Measurements from ENCODE around the gene ENOPH1. TPM values are rescaled to one million over a fixed set of nuclear protein-coding genes. Genes with fewer than 3 reads are reported as not detected.

The ENOPH1 gene
- total RNA-seq, 1 donor = 36.7 TPM

- DNase-seq (ENCODE audit: low read depth) = no peak
- TF ChIP-seq, protein P1, sequence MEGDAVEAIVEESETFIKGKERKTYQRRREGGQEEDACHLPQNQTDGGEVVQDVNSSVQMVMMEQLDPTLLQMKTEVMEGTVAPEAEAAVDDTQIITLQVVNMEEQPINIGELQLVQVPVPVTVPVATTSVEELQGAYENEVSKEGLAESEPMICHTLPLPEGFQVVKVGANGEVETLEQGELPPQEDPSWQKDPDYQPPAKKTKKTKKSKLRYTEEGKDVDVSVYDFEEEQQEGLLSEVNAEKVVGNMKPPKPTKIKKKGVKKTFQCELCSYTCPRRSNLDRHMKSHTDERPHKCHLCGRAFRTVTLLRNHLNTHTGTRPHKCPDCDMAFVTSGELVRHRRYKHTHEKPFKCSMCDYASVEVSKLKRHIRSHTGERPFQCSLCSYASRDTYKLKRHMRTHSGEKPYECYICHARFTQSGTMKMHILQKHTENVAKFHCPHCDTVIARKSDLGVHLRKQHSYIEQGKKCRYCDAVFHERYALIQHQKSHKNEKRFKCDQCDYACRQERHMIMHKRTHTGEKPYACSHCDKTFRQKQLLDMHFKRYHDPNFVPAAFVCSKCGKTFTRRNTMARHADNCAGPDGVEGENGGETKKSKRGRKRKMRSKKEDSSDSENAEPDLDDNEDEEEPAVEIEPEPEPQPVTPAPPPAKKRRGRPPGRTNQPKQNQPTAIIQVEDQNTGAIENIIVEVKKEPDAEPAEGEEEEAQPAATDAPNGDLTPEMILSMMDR (IDR thresholded peaks at IDR 0.05; ENCODE audit: insufficient read depth, low read depth, low read length) = no peak
- no peak overlapping the region for H3K4me3 ChIP-seq (ENCODE audit: low read depth, low read length)
Measured at GRCh38 chr4:82491251-82491960, 61.0 kb downstream of the ENOPH1 start.

DNA sequence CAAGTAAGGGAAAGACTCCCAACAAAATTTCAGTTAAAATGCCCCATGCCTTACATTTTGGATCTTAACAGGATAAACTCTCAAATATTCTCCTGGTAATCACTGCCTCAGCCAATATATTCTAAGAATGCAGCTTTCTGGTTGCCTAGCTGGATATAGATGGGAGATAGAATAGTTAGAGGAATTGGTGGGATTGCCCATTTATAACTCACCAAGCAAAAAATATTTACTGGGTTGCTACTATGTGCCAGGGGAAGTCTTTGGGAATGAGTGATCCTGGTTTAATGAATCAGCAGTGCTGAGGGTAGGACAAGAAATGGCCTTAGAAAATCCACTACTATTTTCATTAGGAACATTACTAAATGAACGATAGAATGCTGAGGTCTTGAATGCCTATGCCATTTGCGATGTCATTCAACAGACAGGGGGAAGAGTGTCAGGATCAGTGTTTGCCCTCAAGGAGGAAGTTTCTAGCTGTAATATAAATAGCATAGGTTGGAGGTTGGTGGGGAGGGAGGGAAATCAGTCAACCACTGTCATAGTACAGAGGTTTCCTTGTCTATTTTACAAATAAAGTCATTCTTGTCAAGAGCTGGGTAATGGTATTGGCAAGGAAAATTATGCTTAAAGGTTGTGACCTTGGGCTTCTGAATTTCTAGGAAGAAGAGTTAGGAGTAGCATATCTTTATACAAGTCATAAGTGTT lies 63.5 kb downstream of the ENOPH1 start:
- DNase-seq (ENCODE audit: low read depth) = no peak

DNA sequence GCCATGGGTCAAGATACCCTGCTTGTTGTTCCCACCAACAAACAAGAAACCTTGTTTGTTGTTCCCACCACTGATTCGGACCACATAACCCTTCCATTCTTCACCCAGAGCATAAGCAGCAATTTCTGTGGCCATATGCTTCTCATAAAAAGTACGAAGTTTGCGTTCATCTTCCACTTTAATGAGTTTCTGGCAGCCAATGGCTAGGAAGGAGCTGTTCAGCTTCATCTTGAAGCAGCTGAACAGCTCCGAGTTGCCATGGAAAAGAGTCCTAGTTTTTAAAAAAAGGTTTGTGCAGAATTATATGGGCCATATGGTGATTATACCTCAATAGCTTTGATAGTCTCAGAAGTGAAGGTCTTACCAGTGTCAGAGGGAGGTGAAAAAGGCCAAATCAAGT lies 65.3 kb downstream of the ENOPH1 start:
- no peak overlapping the region for H3K4me3 ChIP-seq (ENCODE audit: low read depth, low read length)
- TF ChIP-seq, protein P1 (IDR thresholded peaks at IDR 0.05; ENCODE audit: insufficient read depth, low read depth, low read length) = no peak
- no peak for DNase-seq (ENCODE audit: low read depth)

More for the DNA sequence above, 63.5 kb downstream of the ENOPH1 start:
- TF ChIP-seq, protein P1 (IDR thresholded peaks at IDR 0.05; ENCODE audit: insufficient read depth, low read depth, low read length) = no peak
- H3K4me3 ChIP-seq (ENCODE audit: low read depth, low read length) = no peak overlapping the region

DNA sequence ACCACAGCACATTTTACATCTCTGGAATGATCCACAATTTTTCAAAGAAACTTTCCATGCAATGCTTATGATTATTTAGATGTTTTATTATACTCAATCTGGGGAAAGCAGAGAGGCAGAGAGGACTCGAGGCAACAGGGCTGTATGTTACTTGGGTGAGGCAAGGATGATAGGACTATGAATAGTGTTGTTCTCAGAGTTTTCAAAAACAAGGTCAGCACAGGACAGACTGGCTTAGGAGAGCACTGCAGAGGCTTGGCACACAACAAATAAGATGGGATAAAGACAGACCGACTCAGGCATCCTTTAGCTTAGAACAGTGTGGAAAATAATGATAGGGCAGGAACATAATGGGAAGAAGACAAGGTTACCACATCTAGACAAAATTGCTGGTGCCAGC lies 66.0 kb downstream of the ENOPH1 start:
- no peak overlapping the region for H3K4me3 ChIP-seq (ENCODE audit: low read depth, low read length)
- no peak for DNase-seq (ENCODE audit: low read depth)
- TF ChIP-seq, protein P1 (IDR thresholded peaks at IDR 0.05; ENCODE audit: insufficient read depth, low read depth, low read length) = no peak

DNA sequence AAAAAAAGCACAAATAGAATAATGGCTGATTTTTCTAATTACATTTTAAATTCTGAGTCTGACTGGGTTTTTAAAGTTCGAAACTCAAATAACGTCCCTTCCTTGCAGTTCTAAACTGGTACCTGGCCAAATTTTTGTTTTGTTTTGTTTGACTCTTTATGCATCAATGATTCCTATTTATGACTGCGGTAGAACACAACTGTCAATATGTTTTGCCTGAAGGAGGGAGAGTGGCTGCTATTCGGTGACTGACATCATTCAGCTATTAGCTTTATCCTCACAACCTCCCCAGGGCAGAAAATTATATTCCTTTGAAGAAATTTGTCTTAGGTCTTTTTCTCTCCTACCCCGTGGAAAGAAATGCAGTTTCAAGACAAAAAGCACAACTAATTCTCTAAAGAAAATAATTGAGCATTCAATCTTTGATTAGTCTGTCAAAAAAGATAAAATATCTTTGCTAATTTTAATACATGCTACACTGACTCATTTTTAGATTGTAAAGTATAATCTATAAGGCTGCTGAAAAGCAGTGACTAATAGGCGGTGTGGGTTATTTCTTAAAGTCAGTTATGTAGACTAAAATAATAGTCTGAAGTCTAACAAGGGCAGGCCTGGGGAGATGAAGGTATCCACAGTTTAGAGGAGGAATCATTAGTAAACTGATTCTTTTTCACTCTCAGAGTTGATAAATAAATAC lies 69.5 kb downstream of the ENOPH1 start:
- TF ChIP-seq, protein P1 (IDR thresholded peaks at IDR 0.05; ENCODE audit: insufficient read depth, low read depth, low read length) = no peak
- no peak overlapping the region for H3K4me3 ChIP-seq (ENCODE audit: low read depth, low read length)
- no peak for DNase-seq (ENCODE audit: low read depth)

- H3K4me3 ChIP-seq (ENCODE audit: low read depth, low read length) = no peak overlapping the region
- peak; percentile 71 for DNase-seq (ENCODE audit: low read depth)
- TF ChIP-seq, protein P1 (IDR thresholded peaks at IDR 0.05; ENCODE audit: insufficient read depth, low read depth, low read length) = no peak
Measured at GRCh38 chr4:82500435-82501153, 70.2 kb downstream of the ENOPH1 start.

Measured in fibroblast of villous mesenchyme (primary cell).